GM18507 (cell line): ENCODE measurements around the gene NRXN2.
A peak's percentile ranks its signal among the peaks of the same experiment; 100 is the strongest.

Experiments
- DNase-seq: peaks from one replicate; pipeline ENCODE4 v3.0.0; 2011; ENCODE audit warnings: low read depth; ENCODE audit not compliant: insufficient read length; ENCODE audit errors: extremely low spot score
- FAIRE-seq: peaks from 2 replicates; lab custom pipeline; 2011; peaks lifted over from hg19 to GRCh38; lab: Jason Lieb, UNC

The NRXN2 gene

GRCh38 chr11:64641596-64642417 lies 81.2 kb downstream of the NRXN2 start:
- no peak for FAIRE-seq
- no peak for DNase-seq

- FAIRE-seq (no peak), DNase-seq (no peak)
Observed at GRCh38 chr11:64639885-64640284, 83.1 kb downstream of the NRXN2 start.

GRCh38 chr11:64638829-64639228 lies 84.2 kb downstream of the NRXN2 start:
- FAIRE-seq (no peak), DNase-seq (no peak)

GRCh38 chr11:64638018-64638665 lies 84.9 kb downstream of the NRXN2 start:
- DNase-seq (peak; percentile 32), FAIRE-seq (peak; percentile 74)

GRCh38 chr11:64637334-64638017 lies 85.5 kb downstream of the NRXN2 start:
- DNase-seq: no peak
- FAIRE-seq: no peak

- no peak for DNase-seq
- FAIRE-seq: no peak
Observed at GRCh38 chr11:64633555-64634159, 89.3 kb downstream of the NRXN2 start.

- DNase-seq (no peak), FAIRE-seq (no peak)
Observed at GRCh38 chr11:64632654-64633053, 90.3 kb downstream of the NRXN2 start.

GRCh38 chr11:64632237-64632636 lies 90.8 kb downstream of the NRXN2 start:
- DNase-seq: no peak
- FAIRE-seq: no peak

- FAIRE-seq (no peak), DNase-seq (no peak)
Observed at GRCh38 chr11:64631675-64632074, 91.3 kb downstream of the NRXN2 start.

GRCh38 chr11:64629796-64630562 lies 93.0 kb downstream of the NRXN2 start:
- FAIRE-seq (no peak), DNase-seq (no peak)

- DNase-seq: no peak
- FAIRE-seq: no peak
Observed at GRCh38 chr11:64629103-64629502, 93.9 kb downstream of the NRXN2 start.

- no peak for DNase-seq
- no peak for FAIRE-seq
Observed at GRCh38 chr11:64628596-64628995, 94.4 kb downstream of the NRXN2 start.

GRCh38 chr11:64627371-64627770 lies 95.6 kb downstream of the NRXN2 start:
- FAIRE-seq (no peak), DNase-seq (no peak)

GRCh38 chr11:64626637-64627036 lies 96.4 kb downstream of the NRXN2 start:
- FAIRE-seq: no peak

GRCh38 chr11:64624883-64625481 lies 98.0 kb downstream of the NRXN2 start:
- DNase-seq: no peak
- peak; percentile 53 for FAIRE-seq

More at GRCh38 chr11:64626637-64627036, 96.4 kb downstream of the NRXN2 start:
- no peak for DNase-seq

- FAIRE-seq (no peak), DNase-seq (no peak)
Observed at GRCh38 chr11:64622681-64623080, 100.3 kb downstream of the NRXN2 start.

GRCh38 chr11:64621283-64622019 lies 101.5 kb downstream of the NRXN2 start:
- DNase-seq: no peak
- no peak for FAIRE-seq

GRCh38 chr11:64620381-64620971 lies 102.5 kb downstream of the NRXN2 start:
- no peak for DNase-seq
- no peak for FAIRE-seq
